Umbilical cord (tissue), 2 donors: ENCODE measurements around the gene EP400. TPM values are rescaled to one million over a fixed set of nuclear protein-coding genes. Genes with fewer than 3 reads are reported as not detected.

Source experiments
- DNase-seq: peaks from one replicate; pipeline ENCODE4 v3.0.0-alpha.2; 2015; ENCODE audit warnings: low spot score
- total RNA-seq: library from RNA; depleted of rRNA; stranded (reverse); fragments of >200 nt; gene quantifications from one replicate; pipeline ENCODE4 v1.2.3, GENCODE V29; 2014; ENCODE audit warnings: low replicate concordance; ENCODE audit not compliant: insufficient read depth

EP400 gene
- total RNA-seq, 1 donor from 2014 or later: 15.4 TPM

- no peak for DNase-seq
Measured at GRCh38 chr12:132121283-132121682, 171.5 kb downstream of the EP400 start.

- no peak for DNase-seq
Measured at GRCh38 chr12:132123970-132124765, 174.4 kb downstream of the EP400 start.

- DNase-seq: no peak
Measured at GRCh38 chr12:132124766-132125425, 175.2 kb downstream of the EP400 start.

- no peak for DNase-seq
Measured at GRCh38 chr12:132125736-132126135, 176.0 kb downstream of the EP400 start.

- no peak for DNase-seq
Measured at GRCh38 chr12:132127041-132127440, 177.3 kb downstream of the EP400 start.

GRCh38 chr12:132129007-132129406, 179.3 kb downstream of the EP400 start:
- no peak for DNase-seq

GRCh38 chr12:132130690-132131089, 180.9 kb downstream of the EP400 start:
- DNase-seq: no peak

Other genes with a start within 250 kb of the EP400 start
- gene SFSWAP, start 238.9 kb upstream of the EP400 start, total RNA-seq: 17.1 TPM
- not detected for gene MMP17, start 121.5 kb upstream of the EP400 start, total RNA-seq
- 9.6 TPM for gene ULK1, start 55.3 kb upstream of the EP400 start, total RNA-seq
- gene PUS1, start 20.7 kb upstream of the EP400 start, total RNA-seq: 9.1 TPM
- gene DDX51, start 194.4 kb downstream of the EP400 start, total RNA-seq: 7.5 TPM
- 3.1 TPM for gene NOC4L, start 194.5 kb downstream of the EP400 start, total RNA-seq